HEK293 (cell line): Measurements from ENCODE around the gene GNAS-AS1.

Source experiments
- CTCF ChIP-seq: fragments of 450-650 bp; formaldehyde crosslinking; IDR thresholded peaks from 2 replicates; pipeline ENCODE4 v1.5.1; 2016; ENCODE audit warnings: missing biosample characterization, missing genetic modification characterization
- HOXA7 ChIP-seq: sonication (generic); formaldehyde crosslinking; IDR thresholded peaks from 2 replicates; pipeline ENCODE4 v1.8.1; 2022; ENCODE audit warnings: missing genetic modification reagents, borderline replicate concordance
- SP3 ChIP-seq: fragments of 450-650 bp; formaldehyde crosslinking; IDR thresholded peaks from 2 replicates; pipeline ENCODE4 v1.5.1; 2016; ENCODE audit warnings: missing biosample characterization, missing genetic modification characterization
- ZBTB1 ChIP-seq: fragments of 450-650 bp; formaldehyde crosslinking; IDR thresholded peaks from 2 replicates; pipeline ENCODE4 v1.5.1; 2016; ENCODE audit warnings: missing biosample characterization, missing genetic modification characterization
- ZNF239 ChIP-seq: fragments of 450-650 bp; formaldehyde crosslinking; IDR thresholded peaks from 2 replicates; pipeline ENCODE4 v1.5.1; 2016; ENCODE audit warnings: missing biosample characterization, missing genetic modification characterization
- ZNF311 ChIP-seq: fragments of 450-650 bp; formaldehyde crosslinking; IDR thresholded peaks from 2 replicates; pipeline ENCODE4 v1.5.1; 2017; ENCODE audit warnings: missing biosample characterization, missing genetic modification characterization, borderline replicate concordance
- ZNF423 ChIP-seq: fragments of 450-650 bp; formaldehyde crosslinking; IDR thresholded peaks from 2 replicates; pipeline ENCODE4 v1.5.1; 2016; ENCODE audit warnings: missing biosample characterization, missing genetic modification characterization
- ZNF530 ChIP-seq: fragments of 450-650 bp; formaldehyde crosslinking; IDR thresholded peaks from 2 replicates; pipeline ENCODE4 v1.5.1; 2016; ENCODE audit warnings: low read depth, missing biosample characterization, missing genetic modification characterization
- ZNF747 ChIP-seq: fragments of 450-650 bp; formaldehyde crosslinking; IDR thresholded peaks from 2 replicates; pipeline ENCODE4 v1.5.1; 2016; ENCODE audit warnings: missing biosample characterization, missing genetic modification characterization

GRCh38 chr20:58792426-58792825 lies 58.3 kb downstream of the GNAS-AS1 start:
- no peak for TF ChIP-seq ZNF747
- no peak for TF ChIP-seq HOXA7 (CRISPR knock-in tag)
- no peak for TF ChIP-seq CTCF
- no peak for TF ChIP-seq ZNF423 (tag by site-specific recombination)
- no peak for TF ChIP-seq SP3 (tag by site-specific recombination)
- no peak for TF ChIP-seq ZNF530 (tag by site-specific recombination)
- TF ChIP-seq ZBTB1 (tag by site-specific recombination) = no peak
- TF ChIP-seq ZNF311 = no peak
- no peak for TF ChIP-seq ZNF239
